Stimulated activated naive B cell treated with anti-CD40 and anti-IgM and Interleukin-4, amounts not matched to agents 10 μg/mL and 1 μg/mL and 100 μg/mL, for 72 hours (primary cell): ENCODE results near the gene ZFAND2B.
A peak's percentile ranks its signal among the peaks of the same experiment; 100 is the strongest.

Source experiments
- ATAC-seq, 2 donors: fragments of 150-1000 bp; cut with Tn5 transposase; replicated peaks; 2 replicates each; pipeline ENCODE4 v1.10.0; 2021; ENCODE audit warnings: moderate library complexity in 1 of 2
- DNase-seq: peaks from one replicate; pipeline ENCODE4 v3.0.0; 2021
- H3K27ac Mint-ChIP-seq: one replicate; pipeline ENCODE4 v1.8.0; 2022; ENCODE audit warnings: mild to moderate bottlenecking, mixed read lengths
- H3K27me3 Mint-ChIP-seq, 2 donors: one replicate each; pipeline ENCODE4 v1.8.0; 2022; ENCODE audit warnings: mixed read lengths in 2 of 2
- H3K36me3 Mint-ChIP-seq, 2 donors: one replicate each; pipeline ENCODE4 v1.8.0; 2022; ENCODE audit warnings: mixed read lengths in 2 of 2, mild to moderate bottlenecking in 1 of 2
- H3K4me1 Mint-ChIP-seq, 2 donors: one replicate each; pipeline ENCODE4 v1.8.0; 2022; ENCODE audit warnings: mixed read lengths in 2 of 2, mild to moderate bottlenecking in 1 of 2
- H3K4me3 Mint-ChIP-seq, 2 donors: one replicate each; pipeline ENCODE4 v1.8.0; 2022; ENCODE audit warnings: mild to moderate bottlenecking in 2 of 2, mixed read lengths in 2 of 2, moderate library complexity in 1 of 2
- H3K9me3 Mint-ChIP-seq, 2 donors: one replicate each; pipeline ENCODE4 v1.8.0; 2022; ENCODE audit warnings: mixed read lengths in 2 of 2, mild to moderate bottlenecking in 1 of 2

ZFAND2B gene

GRCh38 chr2:219234331-219234730 is 27.7 kb downstream of the ZFAND2B start:
- Mint-ChIP-seq H3K4me1 (peaks cover 10 to 13% of the 10 kb centered on the region in 2 donors), H3K4me3 (no peak overlapping the region)
- no peak for ATAC-seq

DNA sequence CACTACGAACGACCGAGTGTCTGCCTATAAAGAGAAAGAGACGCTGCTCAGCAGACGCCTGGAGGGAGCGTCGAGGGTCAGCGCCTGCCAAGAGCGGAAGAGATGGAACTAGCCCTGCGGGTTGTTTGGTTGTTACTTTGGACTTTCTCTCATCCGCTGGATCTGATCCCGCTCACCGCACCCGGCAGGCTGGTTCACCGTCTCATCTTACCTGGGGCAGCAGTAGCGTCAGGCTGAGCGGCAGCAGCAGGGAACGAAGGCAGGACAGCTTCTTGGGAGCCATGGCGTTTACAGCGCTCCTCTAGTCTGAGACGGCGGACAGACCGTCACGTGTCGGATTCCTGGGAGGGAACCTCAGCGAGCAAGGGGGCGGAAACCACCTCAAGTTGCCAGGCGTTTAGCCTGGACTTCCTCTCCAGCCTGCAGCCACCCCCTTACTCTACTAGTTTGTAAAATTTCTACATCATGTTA is 36.7 kb downstream of the ZFAND2B start:
- Mint-ChIP-seq H3K27me3 (no peaks in the 10 kb centered on the region), H3K4me3 (peak overlapping the region; percentile 73 to 78), H3K9me3 (no peaks in the 10 kb centered on the region), H3K27ac (peak overlapping the region; percentile 86), H3K4me1 (peaks cover 24 to 33% of the 10 kb centered on the region in 2 donors), H3K36me3 (peaks cover 18 to 24% of the 10 kb centered on the region in 2 donors)
- no peak for ATAC-seq
- no peak for DNase-seq

More at GRCh38 chr2:219234331-219234730, 27.7 kb downstream of the ZFAND2B start:
- no peak for DNase-seq
- Mint-ChIP-seq H3K36me3 (peaks cover 37 to 54% of the 10 kb centered on the region in 2 donors), H3K27ac (no peak overlapping the region), H3K9me3 (no peaks in the 10 kb centered on the region), H3K27me3 (no peaks in the 10 kb centered on the region)

- peak overlapping the region; percentile 96 for H3K27ac Mint-ChIP-seq
- H3K4me1 Mint-ChIP-seq: peaks cover 37 to 47% of the 10 kb centered on the region in 2 donors
- DNase-seq (no peak), ATAC-seq (no peak)
- H3K27me3 Mint-ChIP-seq: no peaks in the 10 kb centered on the region
- H3K4me3 Mint-ChIP-seq: peak overlapping the region; percentile 92
- peaks cover 22 to 34% of the 10 kb centered on the region in 2 donors for H3K36me3 Mint-ChIP-seq
- no peaks in the 10 kb centered on the region for H3K9me3 Mint-ChIP-seq
These were observed 38.2 kb downstream of the ZFAND2B start for GRCh38 chr2:219244789-219245147.

DNA sequence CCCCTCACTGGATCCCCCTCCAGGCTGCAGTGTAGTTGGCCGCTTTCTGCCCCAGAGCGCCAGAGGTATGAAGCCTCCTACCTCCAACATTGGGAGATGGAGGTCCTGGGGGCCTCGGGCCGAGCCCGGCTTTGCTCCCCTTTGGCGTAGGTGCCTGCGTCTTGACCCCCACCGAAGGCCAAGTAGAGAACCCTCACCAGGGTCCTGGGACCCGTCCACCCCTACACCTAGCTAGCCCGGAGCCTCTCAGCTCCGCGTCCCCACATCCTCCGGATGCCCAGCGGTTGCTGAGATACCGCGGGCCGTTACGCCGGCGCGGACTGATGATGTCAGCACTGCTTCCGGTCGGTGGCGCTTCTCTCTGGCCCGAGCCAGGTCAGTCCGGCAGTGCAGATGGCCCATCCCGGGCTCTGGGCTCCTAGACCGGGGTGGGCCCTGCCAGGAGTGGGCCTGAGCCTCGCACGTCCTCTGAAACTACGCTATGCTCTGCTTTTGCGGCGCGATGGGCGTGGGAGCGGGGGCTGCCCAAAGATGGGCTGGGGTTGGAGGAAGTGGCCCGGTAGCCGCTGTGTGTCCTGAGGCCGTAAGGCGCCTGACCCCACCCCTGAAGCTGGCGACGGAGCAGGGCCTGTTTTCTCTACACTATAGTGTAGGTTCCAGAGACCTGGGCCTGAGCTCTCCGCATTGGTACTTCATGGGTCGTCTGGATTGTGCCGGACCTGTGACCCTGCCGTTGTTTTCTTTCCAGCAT is 38.7 kb downstream of the ZFAND2B start, which contains the start of the genes GLB1L and STK16:
Gene GLB1L, minus strand, starts transcription at position 297 of the 751 bp plus-strand sequence. CDS start 1,871 bp downstream, outside the sequence.
Gene STK16, plus strand, starts transcription at position 332 of the 751 bp plus-strand sequence. CDS start 521 bp downstream, outside the sequence.
- Mint-ChIP-seq H3K36me3 (peaks cover 24 to 37% of the 10 kb centered on the region in 2 donors), H3K4me3 (peak within 1 kb of the TSS; percentile 92), H3K4me1 (peaks cover 42 to 53% of the 10 kb centered on the region in 2 donors), H3K27me3 (no peaks in the 10 kb centered on the region), H3K27ac (peak within 1 kb of the TSS; percentile 96), H3K9me3 (no peaks in the 10 kb centered on the region)
- ATAC-seq (peak; percentile 77), DNase-seq (peak; percentile 89)

DNA sequence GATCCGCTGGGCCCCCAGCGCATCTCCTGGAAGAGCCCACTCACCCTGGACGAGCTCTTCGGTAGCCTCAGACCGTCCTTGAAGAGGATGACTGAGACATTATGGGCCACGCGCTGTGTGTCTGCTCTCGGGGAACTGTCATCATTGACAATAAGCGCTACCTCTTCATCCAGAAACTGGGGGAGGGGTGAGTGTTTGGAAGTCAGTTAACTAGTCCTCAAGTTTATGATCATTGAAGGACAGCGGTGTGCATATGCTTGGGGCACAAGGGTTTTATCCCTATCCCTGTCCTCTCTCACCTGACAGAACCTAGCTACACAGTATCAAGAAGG is 39.3 kb downstream of the ZFAND2B start:
- Mint-ChIP-seq H3K9me3 (no peaks in the 10 kb centered on the region), H3K4me3 (peak overlapping the region; percentile 92), H3K27ac (peak overlapping the region; percentile 96), H3K36me3 (peaks cover 29 to 43% of the 10 kb centered on the region in 2 donors), H3K27me3 (no peaks in the 10 kb centered on the region), H3K4me1 (peaks cover 47 to 58% of the 10 kb centered on the region in 2 donors)
- no peak for DNase-seq
- no peak for ATAC-seq

GRCh38 chr2:219246559-219246958 is 40.0 kb downstream of the ZFAND2B start:
- Mint-ChIP-seq H3K4me3 (peak overlapping the region; percentile 50 to 60), H3K9me3 (no peaks in the 10 kb centered on the region), H3K36me3 (peaks cover 31 to 45% of the 10 kb centered on the region in 2 donors), H3K27me3 (no peaks in the 10 kb centered on the region), H3K4me1 (peaks cover 53 to 65% of the 10 kb centered on the region in 2 donors), H3K27ac (peak overlapping the region; percentile 91)
- DNase-seq: no peak
- no peak for ATAC-seq

DNA sequence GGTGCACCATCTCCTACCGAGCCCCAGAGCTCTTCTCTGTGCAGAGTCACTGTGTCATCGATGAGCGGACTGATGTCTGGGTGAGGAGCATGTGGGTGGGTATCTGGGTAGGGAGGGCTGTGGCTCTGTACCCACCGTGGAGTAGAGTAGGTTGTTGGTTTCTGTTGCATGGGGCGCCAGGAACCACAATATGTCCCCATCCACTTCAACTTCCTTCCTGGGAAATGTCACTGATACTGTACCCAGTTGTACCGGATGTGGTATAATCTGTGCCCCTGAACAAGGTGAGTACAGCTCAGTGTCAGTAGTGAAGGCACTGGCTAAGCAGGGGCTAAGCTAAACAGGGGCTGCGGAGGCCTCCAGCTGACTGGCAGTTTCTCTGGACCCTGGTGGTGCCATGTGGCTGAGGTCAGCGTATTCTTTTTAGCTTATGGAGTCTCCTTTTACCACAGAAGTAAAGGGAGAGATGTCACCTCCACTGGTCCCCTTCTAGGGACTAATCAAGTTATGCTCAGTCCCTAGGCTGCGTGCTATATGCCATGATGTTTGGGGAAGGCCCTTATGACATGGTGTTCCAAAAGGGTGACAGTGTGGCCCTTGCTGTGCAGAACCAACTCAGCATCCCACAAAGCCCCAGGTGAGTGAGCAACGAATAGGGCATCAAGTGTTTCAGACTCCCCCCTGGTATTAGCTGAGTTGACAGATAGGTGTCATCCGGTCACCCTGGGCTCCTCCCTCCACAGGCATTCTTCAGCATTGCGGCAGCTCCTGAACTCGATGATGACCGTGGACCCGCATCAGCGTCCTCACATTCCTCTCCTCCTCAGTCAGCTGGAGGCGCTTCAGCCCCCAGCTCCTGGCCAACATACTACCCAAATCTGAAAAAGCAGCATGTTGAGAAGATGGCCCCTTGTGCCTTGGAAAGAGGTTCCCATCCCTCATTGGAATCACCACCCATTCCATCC is 41.4 kb downstream of the ZFAND2B start:
- Mint-ChIP-seq H3K27me3 (no peaks in the 10 kb centered on the region), H3K9me3 (no peaks in the 10 kb centered on the region), H3K4me3 (peak overlapping the region; percentile 64 to 70), H3K36me3 (peaks cover 40 to 56% of the 10 kb centered on the region in 2 donors), H3K4me1 (peaks cover 65 to 74% of the 10 kb centered on the region in 2 donors), H3K27ac (peak overlapping the region; percentile 91)
- ATAC-seq (peak; percentile 66 to 72), DNase-seq (peak; percentile 50)

- DNase-seq (no peak), ATAC-seq (no peak)
- H3K36me3 Mint-ChIP-seq: peaks cover 43 to 56% of the 10 kb centered on the region in 2 donors
- H3K9me3 Mint-ChIP-seq: no peaks in the 10 kb centered on the region
- peaks cover 61 to 75% of the 10 kb centered on the region in 2 donors for H3K4me1 Mint-ChIP-seq
- peak overlapping the region; percentile 94 for H3K27ac Mint-ChIP-seq
- no peaks in the 10 kb centered on the region for H3K27me3 Mint-ChIP-seq
- peak overlapping the region; percentile 65 to 79 for H3K4me3 Mint-ChIP-seq
These were observed 42.2 kb downstream of the ZFAND2B start for GRCh38 chr2:219248845-219249202.

DNA sequence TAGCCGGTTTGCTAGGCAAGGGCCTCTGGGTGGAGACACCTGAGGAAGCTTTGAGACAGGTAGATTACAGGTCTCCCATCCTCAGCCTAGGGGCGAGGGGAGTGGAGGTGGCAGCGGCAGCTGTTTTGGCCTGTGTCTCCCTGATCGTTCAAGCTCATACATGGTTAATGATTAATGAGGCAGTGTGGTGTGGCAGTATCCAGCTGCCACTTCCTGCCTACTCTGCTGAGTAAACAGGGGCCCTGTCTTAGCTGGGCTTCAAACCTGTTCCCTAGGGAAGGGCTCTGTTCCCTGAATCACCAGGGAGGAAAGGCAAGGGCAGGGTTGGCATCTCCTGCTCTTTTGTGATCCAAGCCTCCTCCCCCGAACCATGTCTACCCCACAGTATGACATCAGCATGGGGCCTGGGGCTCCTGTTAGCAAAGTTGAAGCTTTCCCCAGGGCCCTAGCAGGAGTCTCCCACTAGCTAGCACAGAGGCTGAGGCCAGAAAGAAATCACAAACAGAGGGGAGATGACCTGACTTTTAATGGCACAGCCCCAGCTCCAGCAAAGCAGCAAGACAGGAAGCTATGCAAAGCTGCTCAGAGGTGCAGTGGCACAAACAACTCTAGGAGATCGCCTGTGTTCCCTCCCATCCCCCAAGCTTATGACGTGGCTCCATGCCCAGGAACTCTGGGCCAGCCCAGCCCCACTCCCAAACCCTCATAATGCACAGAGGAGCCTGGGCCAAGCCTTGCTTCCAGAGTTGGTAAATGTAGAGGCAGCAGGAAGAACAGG is 42.8 kb downstream of the ZFAND2B start:
- peak overlapping the region; percentile 65 to 79 for H3K4me3 Mint-ChIP-seq
- peaks cover 43 to 56% of the 10 kb centered on the region in 2 donors for H3K36me3 Mint-ChIP-seq
- peaks cover 61 to 75% of the 10 kb centered on the region in 2 donors for H3K4me1 Mint-ChIP-seq
- no peaks in the 10 kb centered on the region for H3K9me3 Mint-ChIP-seq
- H3K27me3 Mint-ChIP-seq: no peaks in the 10 kb centered on the region
- H3K27ac Mint-ChIP-seq: peak overlapping the region; percentile 94
- DNase-seq (peak; percentile 34), ATAC-seq (peak; percentile 26 to 35)

DNA sequence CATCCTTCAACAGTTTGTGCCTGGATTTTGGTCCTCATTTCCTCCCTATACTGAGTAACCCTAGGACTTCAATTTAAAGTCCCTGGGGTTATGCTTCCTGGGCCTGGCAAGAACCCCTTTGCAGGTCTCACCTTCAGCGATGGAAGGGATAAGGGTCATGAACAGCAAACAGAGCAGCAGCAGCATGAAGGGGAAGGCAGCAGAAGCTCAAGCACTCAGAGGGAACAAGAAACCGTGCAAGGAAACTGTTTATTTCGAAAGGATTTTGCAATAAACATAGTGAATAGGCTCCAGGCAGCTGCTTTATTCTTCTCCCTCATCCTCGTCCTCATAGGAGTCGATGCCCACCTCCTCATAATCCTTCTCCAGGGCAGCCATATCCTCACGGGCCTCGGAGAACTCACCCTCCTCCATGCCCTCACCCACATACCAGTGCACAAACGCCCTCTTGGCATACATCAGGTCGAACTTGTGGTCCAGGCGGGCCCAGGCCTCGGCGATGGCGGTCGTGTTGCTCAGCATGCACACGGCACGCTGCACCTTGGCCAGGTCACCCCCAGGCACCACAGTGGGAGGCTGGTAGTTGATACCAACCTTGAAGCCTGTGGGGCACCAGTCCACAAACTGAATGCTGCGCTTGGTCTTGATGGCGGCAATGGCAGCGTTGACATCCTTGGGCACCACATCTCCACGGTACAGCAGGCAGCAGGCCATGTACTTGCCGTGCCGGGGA is 43.6 kb downstream of the ZFAND2B start:
- ATAC-seq (no peak), DNase-seq (no peak)
- H3K9me3 Mint-ChIP-seq: no peaks in the 10 kb centered on the region
- peak overlapping the region; percentile 51 for H3K27ac Mint-ChIP-seq
- H3K4me3 Mint-ChIP-seq: peak overlapping the region; percentile 65 to 79
- peaks cover 62 to 75% of the 10 kb centered on the region in 2 donors for H3K4me1 Mint-ChIP-seq
- no peaks in the 10 kb centered on the region for H3K27me3 Mint-ChIP-seq
- H3K36me3 Mint-ChIP-seq: peaks cover 43 to 56% of the 10 kb centered on the region in 2 donors

DNA sequence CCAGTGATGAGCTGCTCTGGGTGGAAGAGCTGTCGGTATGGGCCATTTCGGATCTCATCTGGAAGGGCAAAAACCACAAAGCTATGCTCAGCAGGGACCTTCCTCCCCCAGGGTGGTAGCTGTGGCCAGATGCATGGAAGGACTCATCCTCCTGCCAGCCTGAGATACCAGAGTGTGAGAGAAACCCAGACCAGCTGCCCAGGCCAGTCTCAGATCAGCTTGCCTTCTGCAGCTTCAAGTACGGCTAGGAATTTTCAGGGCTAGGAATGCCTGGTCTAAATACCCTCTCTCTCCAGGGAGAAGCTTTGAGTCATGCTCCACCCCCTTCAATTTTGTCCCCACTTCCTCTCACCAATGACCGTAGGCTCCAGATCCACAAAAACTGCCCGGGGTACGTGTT is 45.1 kb downstream of the ZFAND2B start:
- no peak for ATAC-seq
- no peaks in the 10 kb centered on the region for H3K9me3 Mint-ChIP-seq
- DNase-seq: no peak
- H3K27me3 Mint-ChIP-seq: no peaks in the 10 kb centered on the region
- peaks cover 62 to 78% of the 10 kb centered on the region in 2 donors for H3K4me1 Mint-ChIP-seq
- peak overlapping the region; percentile 79 to 87 for H3K4me3 Mint-ChIP-seq
- H3K27ac Mint-ChIP-seq: peak overlapping the region; percentile 95
- H3K36me3 Mint-ChIP-seq: peaks cover 43 to 56% of the 10 kb centered on the region in 2 donors

DNA sequence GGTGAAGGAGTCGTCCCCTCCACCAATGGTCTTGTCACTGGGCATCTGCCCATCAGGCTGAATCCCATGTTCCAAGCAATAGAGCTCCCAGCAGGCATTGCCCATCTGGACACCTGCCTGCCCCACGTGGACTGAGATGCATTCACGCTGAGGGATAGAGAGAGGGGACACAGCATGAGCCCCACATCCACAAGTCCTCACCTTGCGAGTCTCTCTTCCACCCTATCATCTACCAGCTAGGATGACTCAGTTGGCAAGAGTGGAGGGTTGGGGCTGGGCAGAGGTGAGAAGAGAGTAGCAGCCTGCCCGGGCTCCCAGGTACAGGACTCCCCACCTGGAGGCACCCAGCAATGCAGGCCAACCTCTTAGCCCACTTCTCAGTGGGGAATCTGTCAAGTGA is 45.5 kb downstream of the ZFAND2B start:
- Mint-ChIP-seq H3K36me3 (peaks cover 41 to 52% of the 10 kb centered on the region in 2 donors), H3K27ac (peak overlapping the region; percentile 95), H3K4me1 (peaks cover 58 to 73% of the 10 kb centered on the region in 2 donors), H3K9me3 (no peaks in the 10 kb centered on the region), H3K27me3 (no peaks in the 10 kb centered on the region), H3K4me3 (peak overlapping the region; percentile 79 to 87)
- DNase-seq: no peak
- no peak for ATAC-seq

GRCh38 chr2:219252570-219252899 is 46.0 kb downstream of the ZFAND2B start:
- H3K36me3 Mint-ChIP-seq: peaks cover 39 to 50% of the 10 kb centered on the region in 2 donors
- DNase-seq: no peak
- peak overlapping the region; percentile 79 to 87 for H3K4me3 Mint-ChIP-seq

More at GRCh38 chr2:219252570-219252899, 46.0 kb downstream of the ZFAND2B start:
- Mint-ChIP-seq H3K4me1 (peaks cover 54 to 69% of the 10 kb centered on the region in 2 donors), H3K9me3 (no peaks in the 10 kb centered on the region), H3K27ac (peak overlapping the region; percentile 95), H3K27me3 (no peaks in the 10 kb centered on the region)
- no peak for ATAC-seq
